Cardiac septum (tissue), 1 donor: ENCODE results near the gene GMDS. TPM values are rescaled to one million over a fixed set of nuclear protein-coding genes. Genes with fewer than 3 reads are reported as not detected.
"Not testable (repeated sequence)": the region's sequence is repeated elsewhere in the genome, so short reads cannot be mapped to it uniquely, and the experiment has no call there.

ENCODE experiments used
- DNase-seq: peaks from one replicate; pipeline ENCODE4 v3.0.0-alpha.2; 2020; ENCODE audit warnings: low spot score
- intact Hi-C: fragments of 100-400 bp; cut with DNase I; formaldehyde crosslinking; loops from one replicate; pipeline ENCODE4 v1.14.0; 2022
- total RNA-seq: library from RNA; stranded (reverse); fragmentation: NEBNext Ultra II Directional; extraction: Animal tissue kit (Norgen Biotek cat#: 25700); gene quantifications from one replicate; pipeline ENCODE4 v1.2.1, GENCODE V29; 2021
- donor health status: DM: no; HTN: no; CAD: no.

Gene GMDS
- total RNA-seq, 1 donor from 2014 or later, result 6.3 TPM

DNA sequence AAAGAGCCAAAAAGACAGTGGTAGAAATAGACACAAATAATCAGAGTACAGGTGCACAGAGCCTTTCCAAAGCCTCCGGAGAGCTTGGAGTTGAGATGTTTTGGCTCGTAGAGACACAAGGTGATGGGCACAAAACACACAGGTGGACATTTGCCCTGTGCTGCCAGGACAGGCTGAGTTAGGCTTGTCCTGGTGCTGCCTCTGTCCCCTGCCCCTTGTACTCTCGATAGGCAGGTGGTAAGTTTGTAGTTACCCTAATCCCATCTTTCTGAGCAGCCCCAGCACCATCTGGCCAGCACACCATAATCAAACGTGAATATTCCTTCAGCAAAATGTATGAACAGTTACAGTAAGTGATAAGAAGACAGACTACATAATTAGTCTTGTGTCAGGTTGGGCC lies 540.2 kb downstream of the GMDS start:
- no peak for DNase-seq
- intact Hi-C loops, result no loop called here

DNA sequence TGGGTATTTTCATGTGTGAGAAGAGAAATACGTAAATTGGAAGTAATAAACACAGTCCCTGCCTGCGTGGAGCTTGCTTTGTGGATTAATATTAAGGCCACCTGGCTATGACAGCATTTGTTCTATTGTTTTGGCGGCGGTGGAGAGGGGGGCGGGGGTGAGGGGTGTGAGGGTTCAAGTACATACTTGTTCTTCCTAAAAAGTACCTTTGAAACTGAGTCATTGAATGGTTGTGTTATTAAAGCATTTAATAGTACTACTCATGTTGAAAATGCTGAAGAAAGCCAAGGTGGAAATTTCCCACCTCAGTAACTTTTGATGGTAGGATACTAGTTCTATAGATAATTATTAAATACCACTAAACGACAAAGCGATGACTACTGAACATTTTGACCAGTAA lies 540.7 kb downstream of the GMDS start:
- intact Hi-C loops, result no loop called here
- no peak for DNase-seq

DNA sequence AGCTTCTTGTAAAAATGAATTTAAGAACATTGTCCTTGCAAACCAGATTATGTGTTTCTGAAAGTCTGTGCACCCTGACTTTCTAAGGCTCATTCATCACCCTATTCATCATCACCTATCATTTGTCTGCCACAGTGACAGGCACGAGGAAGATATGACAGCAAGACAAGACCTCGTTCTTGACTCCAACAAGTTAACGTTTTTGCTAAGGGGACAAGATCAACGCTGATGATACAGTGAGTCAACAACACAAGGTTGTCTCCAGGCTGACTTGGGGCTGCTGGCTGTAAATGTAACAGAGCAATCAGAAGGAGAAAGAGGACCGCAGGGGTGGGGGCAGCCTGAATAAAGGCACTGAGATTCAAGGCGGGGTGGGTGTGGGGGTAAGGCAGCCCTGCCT lies 541.5 kb downstream of the GMDS start:
- intact Hi-C loops, result no loop called here
- no peak for DNase-seq

DNA sequence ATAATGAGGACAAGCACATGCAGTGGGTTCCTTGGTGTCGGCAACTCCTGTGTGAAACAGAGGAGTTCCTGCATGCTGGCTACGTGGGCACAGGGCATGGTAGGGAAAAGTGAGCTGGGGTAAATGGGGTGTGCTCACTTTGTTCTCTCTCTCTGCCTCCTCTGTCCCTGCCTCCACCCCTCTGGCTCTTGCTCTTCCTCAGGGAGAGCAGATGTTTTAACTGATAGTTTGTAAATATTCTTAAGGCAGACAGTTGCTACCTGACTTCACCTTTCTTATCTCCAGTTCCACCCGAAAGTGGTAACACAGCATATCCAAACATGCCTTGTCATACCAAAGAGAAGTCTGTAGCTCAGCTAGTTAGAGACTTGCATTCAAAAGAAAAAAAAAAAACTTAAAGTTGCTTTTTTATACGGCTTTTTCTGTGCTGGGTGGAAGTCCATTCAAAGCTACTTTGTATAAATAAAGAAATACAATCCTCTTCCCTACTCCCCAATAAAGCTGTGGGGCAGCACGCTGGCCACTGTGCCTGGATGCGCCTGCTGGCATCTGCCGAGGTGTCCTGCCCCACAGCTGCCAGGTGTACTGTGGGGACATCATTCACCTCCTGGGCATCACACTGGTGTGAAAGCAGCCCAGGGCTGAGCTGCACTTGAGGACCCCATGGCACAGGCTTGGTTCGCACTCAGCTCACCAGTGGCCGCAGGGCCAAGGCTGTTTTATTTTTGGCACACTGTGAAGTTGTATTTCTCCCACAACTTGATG lies 542.1 kb downstream of the GMDS start:
- no peak for DNase-seq
- intact Hi-C loops, result no loop called here

DNA sequence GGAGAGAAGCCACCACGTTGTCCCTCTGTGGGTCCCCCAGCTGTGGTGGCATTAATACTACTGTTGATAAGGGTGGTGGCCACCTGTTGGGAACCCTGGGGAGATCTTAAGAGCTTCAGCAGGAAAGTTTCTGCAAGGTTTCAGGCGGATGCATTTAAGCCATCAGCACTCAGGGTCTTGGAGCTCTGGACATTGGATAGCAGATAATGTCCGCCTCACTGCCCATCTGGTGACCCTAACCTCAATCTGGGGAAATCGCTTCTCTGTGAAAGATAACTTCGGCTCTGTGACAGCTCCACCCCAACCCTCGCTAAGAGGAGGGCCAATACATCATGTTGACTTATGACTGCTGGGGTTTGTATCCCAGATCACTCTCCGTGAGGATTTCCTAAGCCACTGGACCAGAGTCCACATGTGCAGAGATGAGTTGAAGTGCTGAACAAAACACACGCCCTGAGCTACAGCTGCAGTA lies 542.8 kb downstream of the GMDS start:
- intact Hi-C loops, result no loop called here
- DNase-seq, result no peak

DNA sequence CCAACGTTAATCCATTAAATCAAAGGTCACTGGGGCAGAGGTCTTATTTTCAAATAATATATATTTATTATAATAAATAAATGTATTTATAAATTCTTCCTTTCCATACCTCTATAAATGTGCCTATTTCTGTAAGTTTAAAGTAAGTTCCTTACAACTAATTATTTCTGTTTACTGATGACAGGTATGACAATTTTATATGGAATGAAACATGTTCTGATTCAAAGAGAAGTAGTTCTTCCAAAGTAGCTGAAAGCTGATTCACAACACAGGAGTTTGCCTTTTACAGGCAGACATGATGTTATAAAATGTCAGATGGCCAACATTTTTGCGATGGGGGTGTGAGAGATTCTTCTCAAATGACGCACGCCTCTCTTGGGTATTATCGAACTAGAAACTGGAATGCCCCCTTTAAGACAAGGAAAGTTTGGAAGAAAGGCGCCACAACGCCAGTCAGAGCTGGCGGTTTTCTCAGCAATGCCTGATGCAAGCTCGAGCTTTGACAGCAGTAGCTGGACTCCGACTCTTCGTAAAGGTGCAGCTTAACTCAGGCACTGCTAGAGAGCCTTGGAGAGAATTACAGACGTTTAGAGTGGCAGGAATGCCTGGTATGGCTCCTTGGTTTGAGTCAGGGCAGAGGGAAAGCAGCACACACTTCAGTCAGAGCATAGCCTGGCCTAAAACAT lies 543.6 kb downstream of the GMDS start:
- intact Hi-C loops, result no loop called here
- no peak for DNase-seq

DNA sequence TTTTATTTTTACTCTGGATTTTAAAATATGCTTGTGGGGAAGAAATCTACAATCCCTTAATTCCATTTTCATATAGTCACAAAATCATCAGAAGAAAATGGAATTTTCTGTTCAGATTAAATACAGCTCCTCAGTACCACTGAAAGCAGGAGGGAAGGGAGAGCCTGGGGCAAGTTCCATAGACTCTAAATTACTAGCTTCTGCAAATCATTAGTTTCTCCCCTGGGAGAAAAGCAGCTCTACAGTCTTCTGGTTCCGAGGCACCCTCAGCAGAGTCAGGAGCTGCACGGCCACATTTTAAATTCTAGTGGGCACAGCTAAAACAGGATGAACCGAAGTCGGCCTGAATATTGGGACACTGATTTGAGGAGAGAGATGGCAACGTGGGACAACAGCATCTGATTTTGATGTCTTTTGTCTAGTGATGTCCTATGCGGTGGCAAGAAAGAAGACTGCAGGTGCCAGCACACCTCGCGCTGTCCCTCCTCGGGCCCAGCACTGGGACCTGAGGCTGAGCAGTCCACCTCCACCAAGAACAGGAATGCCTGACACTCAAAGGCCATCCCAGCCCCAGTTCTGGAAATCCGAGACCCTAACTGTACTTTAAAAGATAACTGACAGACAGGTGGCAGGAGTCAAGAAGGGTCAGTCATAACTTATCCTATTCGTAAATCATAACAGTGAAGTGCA lies 545.0 kb downstream of the GMDS start:
- no peak for DNase-seq
- intact Hi-C loops, result no loop called here

DNA sequence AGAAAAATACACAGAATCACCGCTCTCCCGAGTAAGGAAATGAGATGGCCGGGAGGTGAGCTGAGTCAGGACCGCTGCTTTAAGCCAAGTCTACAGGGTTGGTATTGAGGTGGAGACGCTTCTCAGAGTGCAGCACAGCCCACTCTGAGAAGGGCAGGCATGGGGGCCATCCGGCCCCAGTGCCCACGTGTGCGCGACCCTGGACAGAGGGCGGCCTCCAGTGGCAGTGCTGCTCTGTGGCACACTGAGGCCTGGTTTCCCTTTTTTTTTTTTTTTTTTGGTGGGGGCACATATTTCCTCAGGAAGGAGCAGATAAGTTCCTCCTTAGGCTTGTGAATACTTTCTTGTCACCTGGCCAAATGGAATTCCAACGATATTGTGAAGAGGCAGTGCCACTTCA lies 546.9 kb downstream of the GMDS start:
- intact Hi-C loops, result no loop called here
- no peak for DNase-seq

DNA sequence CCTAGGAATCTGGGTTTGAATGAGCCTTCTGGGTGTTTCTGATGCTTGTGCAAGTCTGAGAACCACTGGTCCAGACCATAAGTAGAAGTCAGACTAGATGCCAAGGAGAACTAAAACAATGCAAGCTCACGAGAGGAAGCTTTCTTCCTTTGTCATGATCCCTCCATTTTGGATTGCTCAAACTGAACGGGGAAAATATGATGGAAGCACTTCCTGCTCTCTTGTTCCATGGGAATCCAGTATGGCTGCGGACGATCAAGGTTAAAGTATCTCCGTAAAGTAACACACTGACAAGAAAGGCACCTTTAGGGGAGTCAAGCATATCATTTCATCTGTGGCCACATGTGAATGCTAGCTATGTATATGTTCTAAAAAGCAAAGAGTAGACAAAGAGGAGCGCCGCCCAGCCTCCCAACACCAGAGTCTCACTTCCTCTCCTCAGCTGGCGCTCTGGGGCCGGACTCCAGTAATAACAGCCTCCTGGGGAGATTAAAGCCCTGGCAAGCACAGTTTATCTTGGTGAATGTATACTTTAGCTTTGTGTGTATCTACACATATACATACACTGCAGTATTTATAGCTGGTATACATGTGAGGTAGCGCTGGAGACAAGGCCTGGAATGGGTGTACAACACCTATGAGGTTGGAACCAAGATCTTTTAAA lies 547.6 kb downstream of the GMDS start:
- no peak for DNase-seq
- intact Hi-C loops, result no loop called here

DNA sequence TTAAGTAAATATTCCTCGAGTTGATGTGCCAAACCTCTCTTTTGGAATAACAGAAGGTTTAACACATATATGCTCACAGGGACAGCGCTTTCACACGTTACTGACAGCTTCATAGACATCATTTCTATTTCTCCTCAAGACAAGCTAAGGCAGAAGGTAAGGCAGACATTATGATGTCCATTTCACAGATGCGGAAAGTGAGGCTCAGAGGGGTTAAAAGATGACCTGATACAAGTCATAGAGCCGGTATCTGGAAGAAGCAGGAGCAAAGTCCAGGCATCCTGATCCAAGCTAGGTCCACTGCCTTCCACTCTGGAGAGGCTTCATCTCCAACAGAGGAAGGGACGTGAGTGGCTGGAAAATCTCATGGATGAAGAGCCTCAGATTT lies 548.9 kb downstream of the GMDS start:
- intact Hi-C loops, result no loop called here
- DNase-seq, result no peak

DNA sequence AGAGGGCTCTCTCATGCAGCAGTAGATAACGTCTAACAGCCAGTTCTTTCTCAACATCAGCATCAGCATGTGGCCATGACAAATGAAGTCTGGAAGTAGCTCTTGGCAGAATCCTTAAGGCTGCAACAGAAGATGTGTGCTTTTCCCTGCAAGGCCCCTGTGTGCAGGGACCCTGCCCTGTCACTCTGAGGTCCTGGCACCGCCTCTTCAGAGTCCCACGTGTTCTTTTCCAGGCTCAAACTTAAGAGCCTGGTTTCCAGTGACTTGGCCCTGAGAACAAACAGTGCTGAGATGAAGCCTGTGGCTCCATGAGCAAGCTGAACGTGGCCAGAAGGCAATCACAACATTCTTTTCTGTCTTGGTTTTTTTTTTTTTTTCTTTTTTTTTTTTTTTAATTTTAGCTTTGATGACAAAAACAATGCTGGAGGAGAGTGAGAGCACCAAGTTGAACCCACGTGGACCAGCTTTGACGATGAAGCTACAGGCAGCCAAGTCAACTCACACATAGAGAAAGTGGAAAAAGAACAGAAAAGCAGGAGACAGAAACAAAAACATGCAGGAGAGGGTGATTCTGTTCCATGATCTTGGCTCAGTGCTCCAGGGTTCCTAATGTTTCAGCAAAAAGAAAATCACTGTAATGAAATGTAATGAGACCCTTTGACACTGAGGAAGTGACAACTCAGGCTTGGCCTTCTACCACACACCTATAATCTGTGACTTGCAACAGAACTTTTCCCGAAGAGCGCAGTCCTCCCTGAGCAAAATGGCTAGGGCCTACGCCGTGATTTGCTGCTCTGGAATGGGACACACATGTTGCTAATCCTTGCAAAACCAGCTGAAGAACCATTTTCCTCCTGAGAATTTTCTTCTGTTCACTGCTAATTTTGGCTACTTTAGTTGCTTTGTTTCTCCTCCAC lies 549.6 kb downstream of the GMDS start:
- intact Hi-C loops, result no loop called here
- no peak for DNase-seq

DNA sequence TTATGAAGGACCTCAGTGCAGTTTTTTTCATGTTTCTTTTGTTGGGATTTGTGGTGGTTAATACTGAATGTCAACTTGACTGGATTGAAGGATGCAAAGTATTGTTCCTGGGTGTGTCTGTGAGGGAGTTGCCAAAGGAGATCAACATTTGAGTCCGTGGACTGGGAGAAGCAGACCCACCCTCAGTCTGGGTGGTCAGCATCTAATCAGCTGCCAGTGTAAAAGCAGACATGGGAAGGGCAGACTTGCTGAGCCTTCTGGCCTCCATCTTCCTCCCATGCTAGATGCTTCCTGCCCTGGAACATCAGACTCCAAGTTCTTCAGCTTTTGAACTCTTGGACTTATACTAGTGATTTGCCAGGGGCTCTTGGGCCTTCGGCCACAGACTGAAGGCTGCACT lies 553.6 kb downstream of the GMDS start:
- intact Hi-C loops, DNase-seq: not testable (repeated sequence)

DNA sequence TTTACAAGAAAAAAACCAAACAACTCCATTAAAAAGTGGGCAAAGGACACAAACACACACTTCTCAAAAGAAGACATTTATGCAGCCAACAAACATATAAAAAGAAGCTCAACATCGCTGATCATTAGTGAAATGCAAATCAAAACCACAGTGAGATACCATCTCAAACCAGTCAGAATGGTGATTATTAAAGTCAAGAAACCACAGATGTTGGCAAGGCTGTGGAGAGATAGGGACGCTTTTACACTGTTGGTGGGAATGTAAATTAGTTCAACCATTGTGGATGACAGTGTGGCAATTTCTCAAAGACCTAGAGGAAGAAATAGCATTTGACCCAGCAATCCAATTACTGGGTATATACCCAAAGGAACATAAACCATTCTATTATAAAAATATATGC lies 554.7 kb downstream of the GMDS start:
- intact Hi-C loops, DNase-seq: not testable (repeated sequence)

DNA sequence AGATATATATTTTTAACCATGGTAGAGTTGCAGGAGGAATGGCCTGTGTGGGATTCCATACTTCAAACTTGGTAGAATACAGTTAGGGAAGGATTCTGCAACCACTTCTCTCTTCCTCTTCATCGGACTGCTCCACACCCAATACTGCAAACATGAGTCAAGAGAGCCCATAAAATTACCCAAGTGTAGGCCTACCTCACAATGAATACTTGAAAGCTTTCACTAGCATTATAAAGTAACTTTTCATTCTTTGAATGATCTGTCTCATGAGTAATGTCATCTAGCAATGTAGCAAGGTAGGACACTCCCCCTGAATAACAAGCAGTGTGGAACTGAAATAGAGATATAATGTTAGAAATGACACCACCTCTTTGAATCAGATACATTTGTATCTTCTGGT lies 556.3 kb downstream of the GMDS start:
- intact Hi-C loops, result loop anchor here (5.0 kb wide), 1 partner anchor 67 kb away; no protein-coding TSS in a partner anchor
- no peak for DNase-seq

DNA sequence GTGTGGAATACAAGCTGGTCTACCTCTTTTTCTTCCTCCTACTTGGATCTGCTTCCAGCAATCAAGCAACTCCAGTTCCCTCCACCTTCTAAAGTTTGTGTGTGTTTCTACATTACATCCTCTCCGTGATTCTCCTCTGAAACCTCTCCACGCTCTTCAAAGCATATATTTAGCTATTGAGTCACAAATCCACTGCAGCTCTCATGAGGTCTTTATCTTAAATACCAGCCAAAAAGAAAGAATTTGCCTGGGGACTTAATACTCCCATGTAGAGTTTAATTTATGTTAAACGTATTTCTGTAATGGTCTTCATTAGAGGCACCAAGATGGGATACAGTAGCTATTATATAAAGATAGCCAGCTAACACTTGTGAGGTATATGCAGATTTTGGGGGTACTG lies 557.0 kb downstream of the GMDS start:
- intact Hi-C loops, result loop anchor here (5.0 kb wide), 1 partner anchor 66 kb away; no protein-coding TSS in a partner anchor
- no peak for DNase-seq

DNA sequence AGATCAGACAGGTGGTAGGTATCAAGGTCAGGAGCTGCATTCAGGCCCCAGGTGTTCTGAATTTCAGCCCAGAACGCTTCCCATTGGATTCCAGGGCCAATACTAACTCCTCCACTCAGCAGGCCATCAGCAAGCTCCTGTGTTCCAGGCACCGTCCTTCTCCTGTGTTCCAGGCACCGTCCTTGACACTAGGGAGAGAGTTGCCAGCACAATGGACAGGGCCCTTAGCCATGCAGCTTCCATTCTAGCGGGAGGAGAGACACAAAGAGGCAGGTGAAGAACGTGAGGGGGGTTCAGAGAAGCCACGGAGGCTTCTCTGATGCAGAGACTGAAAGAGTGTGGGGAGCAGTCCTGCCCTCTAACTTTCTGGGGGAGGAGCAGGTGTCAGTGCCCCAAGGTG lies 558.0 kb downstream of the GMDS start:
- intact Hi-C loops, result loop anchor here (5.0 kb wide), 1 partner anchor 65 kb away; no protein-coding TSS in a partner anchor
- no peak for DNase-seq

DNA sequence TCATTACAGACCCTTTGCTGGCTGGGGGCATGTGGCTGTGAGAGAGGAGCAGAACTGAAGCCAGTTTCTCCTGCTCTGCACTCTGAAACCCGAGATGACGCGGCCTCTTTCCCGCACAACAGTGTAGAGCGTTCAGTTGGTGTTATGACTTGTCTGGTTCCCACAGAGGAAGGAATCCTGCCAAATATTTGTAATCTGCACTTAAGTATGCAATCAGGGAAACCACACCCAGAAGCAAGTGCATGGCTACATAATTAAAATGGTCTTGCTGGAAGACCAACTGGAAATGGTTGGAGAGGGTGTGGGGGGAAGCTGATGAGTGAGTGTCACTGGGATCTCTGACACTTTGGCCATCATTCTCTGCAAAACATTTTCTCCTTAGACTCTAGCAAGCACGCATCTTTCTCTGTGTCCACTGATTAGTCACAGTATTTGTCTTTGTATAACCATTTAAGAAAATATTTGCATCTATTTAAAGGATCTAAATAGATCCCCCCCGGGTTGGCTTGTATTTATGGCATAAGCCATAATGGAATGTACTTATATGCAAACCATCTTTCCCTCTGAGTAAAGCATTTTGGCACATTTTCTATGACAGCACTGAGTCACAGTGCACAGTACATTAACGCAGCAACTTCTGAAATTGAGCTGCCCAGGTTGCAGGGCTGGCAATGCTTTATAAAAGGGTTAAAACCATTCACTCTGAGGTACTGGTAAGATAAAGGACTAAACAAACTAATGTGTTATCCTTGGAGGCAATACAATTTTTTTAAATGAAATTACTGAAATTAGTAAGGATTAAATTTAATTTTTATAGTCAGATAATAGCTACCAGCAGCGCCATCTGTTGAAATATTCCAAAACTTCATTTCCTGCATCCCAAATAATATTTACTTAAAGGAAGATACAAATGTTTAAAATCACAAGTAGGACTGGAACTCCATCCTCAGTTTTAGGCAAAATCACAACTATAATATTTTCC lies 559.0 kb downstream of the GMDS start:
- DNase-seq, result no peak
- intact Hi-C loops, result loop anchor here (5.0 kb wide), 1 partner anchor 64 kb away; no protein-coding TSS in a partner anchor

DNA sequence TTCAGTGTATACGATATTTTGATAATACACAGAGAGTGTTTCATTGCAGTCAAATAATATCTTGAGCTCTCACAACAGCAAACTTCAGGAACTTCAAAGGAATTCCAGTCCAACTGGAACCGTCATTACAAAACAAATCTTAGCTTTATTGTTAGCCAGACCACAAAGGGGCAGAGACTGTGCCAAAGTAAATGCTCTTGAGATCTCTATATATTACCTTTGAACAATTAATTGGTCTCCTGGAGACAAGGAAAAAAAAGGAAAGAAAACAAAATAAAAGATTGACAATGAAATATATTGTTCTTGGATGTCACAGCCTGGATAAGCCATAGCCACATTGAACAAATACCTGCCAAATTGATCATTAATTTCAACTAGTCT lies 565.7 kb downstream of the GMDS start:
- intact Hi-C loops, result no loop called here

More for the DNA sequence above, 565.7 kb downstream of the GMDS start:
- no peak for DNase-seq
